CD4-positive, alpha-beta memory T cell (primary cell): ENCODE measurements around the gene PALLD. TPM values are rescaled to one million over a fixed set of nuclear protein-coding genes. Genes with fewer than 3 reads are reported as not detected.

Experiments used
- CTCF ChIA-PET: fragments of 350-600 bp; sonication (Branson Sonifier 250); formaldehyde crosslinking; loops from one replicate; lab custom pipeline; 2021; ENCODE audit warnings: inconsistent platforms; ENCODE audit not compliant: partially characterized antibody; lab: Charles Lee
- POLR2A ChIA-PET: fragments of 350-600 bp; sonication (Branson Sonifier 250); formaldehyde crosslinking; loops from one replicate; lab custom pipeline; 2021; ENCODE audit not compliant: partially characterized antibody; lab: Charles Lee
- DNase-seq, 5 donors: peaks; one replicate each; pipeline versions ENCODE4 v3.0.0 to v3.0.0-alpha.2; 2020 to 2022; ENCODE audit warnings: mixed read lengths in 1 of 5
- H3K27ac ChIP-seq: one replicate; pipeline ENCODE4 v1.7.0; 2013; ENCODE audit warnings: low read depth, low read length
- H3K27me3 ChIP-seq: 2 replicates; pipeline ENCODE4 v1.7.0; 2013; ENCODE audit warnings: mild to moderate bottlenecking, low read length, moderate library complexity; ENCODE audit not compliant: insufficient read depth
- H3K36me3 ChIP-seq: 2 replicates; pipeline ENCODE4 v1.7.0; 2013; ENCODE audit warnings: mild to moderate bottlenecking, low read length, moderate library complexity; ENCODE audit not compliant: insufficient read depth
- H3K4me1 ChIP-seq: 2 replicates; pipeline ENCODE4 v1.7.0; 2013; ENCODE audit warnings: mild to moderate bottlenecking, low read length, moderate library complexity; ENCODE audit not compliant: insufficient read depth
- H3K4me3 ChIP-seq, 2 donors: one replicate each; pipeline ENCODE4 v1.7.0; 2013; ENCODE audit warnings: low read length in 2 of 2, mild to moderate bottlenecking in 1 of 2
- H3K9me3 ChIP-seq, 2 donors: one replicate each; pipeline ENCODE4 v1.7.0; 2013; ENCODE audit warnings: low read length in 2 of 2, control low read depth in 1 of 2; ENCODE audit not compliant: control insufficient read depth in 1 of 2
- H3K27ac Mint-ChIP-seq, 7 donors: one replicate each; pipeline ENCODE4 v1.8.0; 2020 to 2021; ENCODE audit warnings: mixed read lengths in 7 of 7, mild to moderate bottlenecking in 6 of 7, inconsistent platforms in 3 of 7, moderate library complexity in 3 of 7
- H3K27me3 Mint-ChIP-seq, 2 donors: one replicate each; pipeline ENCODE4 v1.8.0; 2020 to 2021; ENCODE audit warnings: mixed read lengths in 2 of 2
- H3K36me3 Mint-ChIP-seq, 2 donors: one replicate each; pipeline ENCODE4 v1.8.0; 2020 to 2021; ENCODE audit warnings: mixed read lengths in 2 of 2, inconsistent platforms in 1 of 2, mild to moderate bottlenecking in 1 of 2
- H3K4me1 Mint-ChIP-seq, 4 donors: one replicate each; pipeline ENCODE4 v1.8.0; 2020 to 2021; ENCODE audit warnings: mixed read lengths in 4 of 4, mild to moderate bottlenecking in 1 of 4
- H3K4me3 Mint-ChIP-seq, 8 donors: one replicate each; pipeline ENCODE4 v1.8.0; 2020 to 2021; ENCODE audit warnings: mixed read lengths in 8 of 8, mild to moderate bottlenecking in 7 of 8, moderate library complexity in 6 of 8, inconsistent platforms in 3 of 8
- H3K9me3 Mint-ChIP-seq, 8 donors: one replicate each; pipeline ENCODE4 v1.8.0; 2020 to 2021; ENCODE audit warnings: mixed read lengths in 8 of 8, mild to moderate bottlenecking in 5 of 8, inconsistent platforms in 3 of 8, moderate library complexity in 1 of 8
- intact Hi-C: fragments of 100-400 bp; cut with micrococcal nuclease; formaldehyde crosslinking; loops from one replicate; pipeline ENCODE4 v1.15.1; 2023
- polyA plus RNA-seq, 2 donors: library from polyadenylated mRNA; unstranded; fragments of 300-500 nt; fragmentation: Illumina TruSeq; gene quantifications; one replicate each; pipeline ENCODE4 v1.2.3, GENCODE V29; 2021
- total RNA-seq, 2 experiments: library from RNA; stranded (reverse); gene quantifications; one replicate each; pipeline ENCODE4 v1.2.3, GENCODE V29; 2021

PALLD gene
- total and polyA plus RNA-seq, 4 experiments from 2014 or later: 0.55 to 1.4 (median 1.0) TPM; not detected in 1

DNA sequence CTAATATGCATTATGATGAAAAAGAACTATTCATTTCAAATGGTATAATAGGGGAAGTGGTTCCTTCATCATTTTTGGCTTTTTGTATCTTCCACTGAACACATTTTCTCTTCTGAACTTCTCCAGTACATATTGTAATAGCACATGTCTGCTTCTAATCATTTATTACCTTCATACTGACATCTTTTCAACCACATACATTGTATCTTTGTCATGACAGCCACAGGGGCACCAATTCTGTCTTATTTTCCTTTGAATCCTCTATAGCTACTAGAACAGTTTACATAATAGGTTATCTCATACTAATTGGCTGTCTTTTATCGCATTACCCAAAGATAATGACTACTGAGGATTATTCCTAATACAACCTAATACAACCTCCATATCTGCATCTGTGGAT lies 37.7 kb downstream of the PALLD start:
- H3K4me3 ChIP-seq: no peak overlapping the region
- Mint-ChIP-seq H3K4me1 (peaks cover 0 to 2% (median 0%) of the 10 kb centered on the region in 4 donors), H3K4me3 (no peak overlapping the region), H3K36me3 (no peaks in the 10 kb centered on the region), H3K27ac (no peak overlapping the region), H3K27me3 (peaks cover 2 to 4% of the 10 kb centered on the region in 2 donors), H3K9me3 (no peaks in the 10 kb centered on the region)
- ChIA-PET POLR2A (no interaction called here), CTCF (no interaction called here)
- no peaks in the 10 kb centered on the region for H3K27me3 ChIP-seq
- DNase-seq: no peak
- H3K4me1 ChIP-seq: no peaks in the 10 kb centered on the region
- H3K36me3 ChIP-seq: no peaks in the 10 kb centered on the region
- H3K9me3 ChIP-seq: no peaks in the 10 kb centered on the region
- H3K27ac ChIP-seq: no peak overlapping the region
- intact Hi-C loops: no loop called here

DNA sequence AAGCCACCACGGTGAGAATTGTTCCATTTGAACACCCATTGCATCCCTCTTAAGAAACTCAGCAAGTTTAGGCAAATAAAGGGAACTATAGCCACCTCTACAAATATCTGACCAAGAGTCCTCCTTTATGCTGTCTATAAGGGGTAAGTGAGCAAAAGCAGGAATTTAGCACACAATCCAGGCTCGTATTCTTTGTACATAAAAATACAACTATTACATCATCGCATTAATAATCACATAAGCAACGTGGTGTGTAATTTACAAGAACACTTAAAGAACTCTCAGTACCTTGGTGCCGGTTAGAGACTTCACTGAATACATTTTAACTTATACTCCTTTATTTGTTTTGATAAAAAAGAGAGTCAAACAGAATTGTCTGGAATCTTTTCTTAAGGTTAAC lies 38.8 kb downstream of the PALLD start:
- no peak overlapping the region for H3K27ac Mint-ChIP-seq
- Histone ChIP-seq H3K4me3 (no peak overlapping the region), H3K27ac (no peak overlapping the region), H3K27me3 (no peaks in the 10 kb centered on the region), H3K4me1 (no peaks in the 10 kb centered on the region), H3K9me3 (no peaks in the 10 kb centered on the region), H3K36me3 (no peaks in the 10 kb centered on the region)
- no peaks in the 10 kb centered on the region for H3K36me3 Mint-ChIP-seq
- DNase-seq: no peak
- H3K4me1 Mint-ChIP-seq: peaks cover 0 to 5% (median under 1%) of the 10 kb centered on the region in 4 donors
- POLR2A ChIA-PET: no interaction called here
- H3K9me3 Mint-ChIP-seq: no peaks in the 10 kb centered on the region
- CTCF ChIA-PET: no interaction called here
- intact Hi-C loops: no loop called here
- no peak overlapping the region for H3K4me3 Mint-ChIP-seq
- H3K27me3 Mint-ChIP-seq: peaks cover 8% of the 10 kb centered on the region in 2 donors

DNA sequence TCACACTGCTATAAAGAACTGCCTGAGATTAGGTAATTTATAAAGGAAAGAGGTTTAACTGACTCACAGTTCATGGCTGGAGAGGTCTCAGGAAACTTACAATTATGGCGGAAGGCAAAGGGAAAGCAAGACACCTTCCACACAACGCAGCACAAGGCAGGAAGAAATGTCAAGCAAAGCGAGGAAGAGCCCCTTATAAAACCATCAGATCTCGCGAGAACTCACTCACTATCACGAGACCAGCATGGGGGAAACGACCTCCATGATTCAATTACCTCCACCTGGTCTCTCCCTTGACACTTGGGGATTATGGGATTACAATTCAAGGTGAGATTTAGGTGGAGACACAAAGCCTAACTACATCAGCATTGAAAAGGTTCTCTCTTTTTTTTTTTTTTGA lies 39.6 kb downstream of the PALLD start:
- H3K4me1 Mint-ChIP-seq: peaks cover 0 to 5% (median under 1%) of the 10 kb centered on the region in 4 donors
- Histone ChIP-seq H3K4me1 (no peaks in the 10 kb centered on the region), H3K27me3 (no peaks in the 10 kb centered on the region), H3K36me3 (no peaks in the 10 kb centered on the region), H3K9me3 (no peaks in the 10 kb centered on the region), H3K4me3 (no peak overlapping the region), H3K27ac (no peak overlapping the region)
- H3K27me3 Mint-ChIP-seq: peaks cover 8 to 9% of the 10 kb centered on the region in 2 donors
- no peak for DNase-seq
- no peak overlapping the region for H3K27ac Mint-ChIP-seq
- ChIA-PET CTCF (no interaction called here), POLR2A (no interaction called here)
- H3K36me3 Mint-ChIP-seq: no peaks in the 10 kb centered on the region
- H3K4me3 Mint-ChIP-seq: no peak overlapping the region
- H3K9me3 Mint-ChIP-seq: no peaks in the 10 kb centered on the region
- intact Hi-C loops: no loop called here

DNA sequence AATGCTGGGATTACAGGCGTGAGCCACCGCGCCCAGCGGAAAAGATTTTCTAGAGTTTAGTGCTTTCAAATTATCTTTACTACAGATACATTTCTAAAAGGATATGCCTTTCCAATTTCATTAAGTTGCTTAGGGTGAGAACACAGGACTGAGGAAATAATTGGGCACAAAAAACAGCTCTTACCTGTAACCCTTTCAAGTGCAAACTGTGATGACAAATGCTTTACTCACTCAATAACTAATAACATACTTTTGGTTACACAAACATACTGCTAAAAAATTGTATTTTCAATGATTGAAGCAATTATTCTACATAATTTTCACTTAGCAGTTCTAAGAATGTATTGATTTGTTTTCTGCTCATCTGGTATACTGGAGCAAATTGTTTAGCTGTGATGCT lies 40.2 kb downstream of the PALLD start:
- no peaks in the 10 kb centered on the region for H3K9me3 Mint-ChIP-seq
- ChIA-PET POLR2A (no interaction called here), CTCF (no interaction called here)

DNA sequence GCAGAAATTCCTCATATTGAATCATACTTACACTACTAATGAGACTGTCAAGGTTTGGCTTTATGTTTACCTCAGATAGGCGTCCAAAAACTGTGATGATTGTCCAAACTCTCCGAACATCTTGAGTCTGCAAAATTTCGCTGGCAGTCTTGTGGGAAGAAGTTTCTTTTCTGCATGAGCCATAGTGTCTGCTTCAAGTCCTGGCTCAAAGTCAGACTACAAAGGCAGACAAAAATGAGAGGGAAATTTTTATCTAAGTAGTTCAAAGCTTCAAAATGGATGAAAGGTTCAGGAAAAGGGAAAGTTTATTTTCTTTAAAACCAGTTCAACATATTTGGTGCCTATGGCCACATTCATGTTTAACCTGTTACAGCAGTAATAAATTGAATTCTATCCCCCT lies 40.7 kb downstream of the PALLD start:
- Mint-ChIP-seq H3K36me3 (no peaks in the 10 kb centered on the region), H3K27me3 (peaks cover 8 to 9% of the 10 kb centered on the region in 2 donors), H3K27ac (no peak overlapping the region), H3K4me1 (peaks cover 0 to 5% (median under 1%) of the 10 kb centered on the region in 4 donors), H3K4me3 (no peak overlapping the region), H3K9me3 (no peaks in the 10 kb centered on the region)
- no peaks in the 10 kb centered on the region for H3K36me3 ChIP-seq
- ChIA-PET POLR2A (no interaction called here), CTCF (no interaction called here)
- no peaks in the 10 kb centered on the region for H3K9me3 ChIP-seq
- H3K27ac ChIP-seq: no peak overlapping the region
- no peaks in the 10 kb centered on the region for H3K4me1 ChIP-seq
- H3K27me3 ChIP-seq: no peaks in the 10 kb centered on the region
- no peak overlapping the region for H3K4me3 ChIP-seq
- intact Hi-C loops: no loop called here
- DNase-seq: no peak

More for the DNA sequence above, 40.2 kb downstream of the PALLD start:
- Mint-ChIP-seq H3K4me3 (no peak overlapping the region), H3K4me1 (peaks cover 0 to 5% (median under 1%) of the 10 kb centered on the region in 4 donors), H3K36me3 (no peaks in the 10 kb centered on the region), H3K27me3 (peaks cover 8 to 9% of the 10 kb centered on the region in 2 donors), H3K27ac (no peak overlapping the region)
- intact Hi-C loops: no loop called here
- Histone ChIP-seq H3K27ac (no peak overlapping the region), H3K4me1 (no peaks in the 10 kb centered on the region), H3K27me3 (no peaks in the 10 kb centered on the region), H3K9me3 (no peaks in the 10 kb centered on the region), H3K36me3 (no peaks in the 10 kb centered on the region), H3K4me3 (no peak overlapping the region)
- no peak for DNase-seq

DNA sequence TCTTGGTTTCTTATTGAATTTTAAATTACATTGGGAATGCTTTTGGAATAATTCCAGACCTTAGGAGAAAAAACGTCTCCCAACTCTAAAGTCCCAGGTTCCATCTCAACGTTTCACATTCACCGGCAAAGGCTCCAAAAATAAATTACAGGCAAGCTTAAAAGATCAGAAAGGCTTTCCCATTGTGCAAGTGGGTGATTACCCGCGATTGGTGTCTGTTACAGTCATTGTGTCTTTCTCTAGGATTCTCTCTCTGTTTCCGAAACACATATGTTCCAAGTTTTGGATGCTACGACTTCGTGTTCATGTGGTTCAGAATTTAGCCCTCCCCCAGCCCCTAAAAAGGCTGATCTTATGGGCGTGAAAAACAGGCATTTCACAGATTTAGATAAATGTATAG lies 41.8 kb downstream of the PALLD start:
- Mint-ChIP-seq H3K36me3 (no peaks in the 10 kb centered on the region), H3K27ac (no peak overlapping the region), H3K9me3 (no peaks in the 10 kb centered on the region), H3K4me1 (peaks cover 0 to 5% (median under 1%) of the 10 kb centered on the region in 4 donors), H3K4me3 (no peak overlapping the region), H3K27me3 (peaks cover 8 to 9% of the 10 kb centered on the region in 2 donors)
- Histone ChIP-seq H3K9me3 (no peaks in the 10 kb centered on the region), H3K27me3 (no peaks in the 10 kb centered on the region), H3K4me3 (no peak overlapping the region), H3K27ac (no peak overlapping the region), H3K4me1 (no peaks in the 10 kb centered on the region), H3K36me3 (no peaks in the 10 kb centered on the region)
- intact Hi-C loops: no loop called here
- POLR2A ChIA-PET: no interaction called here
- CTCF ChIA-PET: no interaction called here
- DNase-seq: no peak

DNA sequence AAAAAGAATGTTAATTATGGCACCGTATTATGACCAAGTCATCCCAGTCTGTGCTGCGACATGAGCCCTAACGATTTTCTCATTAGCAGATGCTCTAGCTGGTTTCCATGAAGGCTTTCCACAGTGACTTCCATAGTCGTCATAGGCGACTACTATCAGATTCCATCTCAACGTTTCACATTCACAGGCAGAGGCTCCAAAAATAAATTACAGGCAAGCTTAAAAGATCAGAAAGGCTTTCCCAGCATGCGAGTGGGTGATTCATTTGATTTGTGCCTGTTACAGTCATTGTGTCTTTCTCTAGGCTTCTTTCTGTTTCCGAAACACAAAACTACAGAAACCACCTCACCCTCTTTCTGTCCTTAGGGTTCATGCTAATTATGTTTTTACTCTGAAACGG lies 43.2 kb downstream of the PALLD start:
- no peak overlapping the region for H3K4me3 Mint-ChIP-seq

More for the DNA sequence above, 43.2 kb downstream of the PALLD start:
- intact Hi-C loops: no loop called here
- ChIA-PET CTCF (no interaction called here), POLR2A (no interaction called here)
- Histone ChIP-seq H3K27ac (no peak overlapping the region), H3K27me3 (no peaks in the 10 kb centered on the region), H3K4me3 (no peak overlapping the region), H3K4me1 (no peaks in the 10 kb centered on the region), H3K36me3 (no peaks in the 10 kb centered on the region), H3K9me3 (no peaks in the 10 kb centered on the region)
- Mint-ChIP-seq H3K9me3 (no peaks in the 10 kb centered on the region), H3K36me3 (no peaks in the 10 kb centered on the region), H3K27ac (no peak overlapping the region), H3K4me1 (peaks cover 0 to 5% (median under 1%) of the 10 kb centered on the region in 4 donors), H3K27me3 (peaks cover 8 to 12% of the 10 kb centered on the region in 2 donors)
- DNase-seq: no peak
